OCI-LY1 (cell line): Measurements from ENCODE around the gene ITGA2.
A peak's percentile ranks its signal among the peaks of the same experiment; 100 is the strongest.

Source experiments
- H2AFZ ChIP-seq: fragments of 200-600 bp; sonication (generic), shearing (Covaris generic); 2 replicates; pipeline ENCODE4 v1.6.0; 2014; ENCODE audit warnings: antibody characterized with exemption, mild to moderate bottlenecking, low read length
- H3F3A ChIP-seq: fragments of 200-600 bp; sonication (generic), shearing (Covaris generic); 2 replicates; pipeline ENCODE4 v1.6.0; 2014; ENCODE audit warnings: mild to moderate bottlenecking, antibody characterized with exemption, low read length, moderate library complexity; ENCODE audit not compliant: insufficient read depth
- H3K27ac ChIP-seq: fragments of 200-600 bp; sonication (generic); 2 replicates; pipeline ENCODE4 v1.5.1; 2014; ENCODE audit warnings: low read length, mixed run types, mild to moderate bottlenecking, low read depth; ENCODE audit not compliant: poor library complexity, severe bottlenecking
- H3K27me3 ChIP-seq: fragments of 200-600 bp; sonication (generic); 2 replicates; pipeline ENCODE4 v1.6.0; 2014; ENCODE audit warnings: antibody characterized with exemption, mild to moderate bottlenecking, low read length, moderate library complexity; ENCODE audit not compliant: insufficient read depth
- H3K36me3 ChIP-seq: fragments of 200-600 bp; sonication (generic); 2 replicates; pipeline ENCODE4 v1.6.1; 2014; ENCODE audit warnings: mild to moderate bottlenecking, antibody characterized with exemption, low read length, moderate library complexity, mixed read lengths; ENCODE audit not compliant: insufficient read depth
- H3K4me1 ChIP-seq: fragments of 200-600 bp; sonication (generic); 2 replicates; pipeline ENCODE4 v1.5.1; 2014; ENCODE audit warnings: mild to moderate bottlenecking, low read length, moderate library complexity; ENCODE audit not compliant: insufficient read depth, severe bottlenecking
- H3K4me2 ChIP-seq: fragments of 200-600 bp; sonication (generic), shearing (Covaris generic); 2 replicates; pipeline ENCODE4 v1.6.1; 2014; ENCODE audit warnings: low read length
- H3K4me3 ChIP-seq: fragments of 200-600 bp; sonication (generic); 2 replicates; pipeline ENCODE4 v1.5.1; 2014; ENCODE audit warnings: low read length, low read depth, mild to moderate bottlenecking, mixed read lengths; ENCODE audit not compliant: poor library complexity, severe bottlenecking
- H3K79me2 ChIP-seq: fragments of 200-600 bp; shearing (Covaris generic); 2 replicates; pipeline ENCODE4 v1.6.1; 2016; ENCODE audit warnings: mixed run types, low read length, mixed read lengths; ENCODE audit not compliant: insufficient read depth
- H3K9ac ChIP-seq: fragments of 200-600 bp; sonication (generic), shearing (Covaris generic); 2 replicates; pipeline ENCODE4 v1.6.1; 2014; ENCODE audit warnings: mild to moderate bottlenecking, low read length, mixed read lengths
- H3K9me2 ChIP-seq: fragments of 200-600 bp; sonication (generic), shearing (Covaris generic); 2 replicates; pipeline ENCODE4 v1.6.1; 2014; ENCODE audit warnings: low read depth, mild to moderate bottlenecking, low read length, mixed read lengths
- H3K9me3 ChIP-seq: fragments of 200-600 bp; shearing (Covaris generic); 2 replicates; pipeline ENCODE4 v1.6.1; 2014; ENCODE audit warnings: low read length, mixed read lengths
- H4K20me1 ChIP-seq: fragments of 200-600 bp; sonication (generic), shearing (Covaris generic); 2 replicates; pipeline ENCODE4 v1.6.0; 2016; ENCODE audit warnings: mild to moderate bottlenecking, low read length; ENCODE audit not compliant: insufficient read depth
- EZH2 ChIP-seq: fragments of 200-600 bp; sonication (generic), shearing (Covaris generic); IDR thresholded peaks from 2 replicates; pipeline ENCODE4 v1.8.0; 2017; ENCODE audit warnings: borderline replicate concordance, mixed run types, mild to moderate bottlenecking, antibody characterized with exemption, low read length, moderate library complexity, mixed read lengths
- TF ChIP-seq, protein P1 (sequence below): fragments of 200-600 bp; sonication (generic), shearing (Covaris generic); IDR thresholded peaks from 2 replicates; pipeline ENCODE4 v1.5.1; 2017; ENCODE audit warnings: mild to moderate bottlenecking, antibody characterized with exemption, low read length, moderate library complexity, mixed read lengths

Gene ITGA2

GRCh38 chr5:53120165-53120564, 131.0 kb downstream of the ITGA2 start:
- no peaks in the 10 kb centered on the region for H3K9me2 ChIP-seq
- H3K4me2 ChIP-seq, result no peak overlapping the region
- H3K4me1 ChIP-seq, result no peaks in the 10 kb centered on the region
- H3K9ac ChIP-seq, result no peak overlapping the region
- no peaks in the 10 kb centered on the region for H3K79me2 ChIP-seq
- H3K27me3 ChIP-seq, result no peaks in the 10 kb centered on the region
- no peak overlapping the region for H3K4me3 ChIP-seq
- no peaks in the 10 kb centered on the region for H3K9me3 ChIP-seq
- TF ChIP-seq EZH2, result no peak
- TF ChIP-seq, protein P1, sequence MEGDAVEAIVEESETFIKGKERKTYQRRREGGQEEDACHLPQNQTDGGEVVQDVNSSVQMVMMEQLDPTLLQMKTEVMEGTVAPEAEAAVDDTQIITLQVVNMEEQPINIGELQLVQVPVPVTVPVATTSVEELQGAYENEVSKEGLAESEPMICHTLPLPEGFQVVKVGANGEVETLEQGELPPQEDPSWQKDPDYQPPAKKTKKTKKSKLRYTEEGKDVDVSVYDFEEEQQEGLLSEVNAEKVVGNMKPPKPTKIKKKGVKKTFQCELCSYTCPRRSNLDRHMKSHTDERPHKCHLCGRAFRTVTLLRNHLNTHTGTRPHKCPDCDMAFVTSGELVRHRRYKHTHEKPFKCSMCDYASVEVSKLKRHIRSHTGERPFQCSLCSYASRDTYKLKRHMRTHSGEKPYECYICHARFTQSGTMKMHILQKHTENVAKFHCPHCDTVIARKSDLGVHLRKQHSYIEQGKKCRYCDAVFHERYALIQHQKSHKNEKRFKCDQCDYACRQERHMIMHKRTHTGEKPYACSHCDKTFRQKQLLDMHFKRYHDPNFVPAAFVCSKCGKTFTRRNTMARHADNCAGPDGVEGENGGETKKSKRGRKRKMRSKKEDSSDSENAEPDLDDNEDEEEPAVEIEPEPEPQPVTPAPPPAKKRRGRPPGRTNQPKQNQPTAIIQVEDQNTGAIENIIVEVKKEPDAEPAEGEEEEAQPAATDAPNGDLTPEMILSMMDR, result no peak
- H4K20me1 ChIP-seq, result no peaks in the 10 kb centered on the region
- no peak overlapping the region for H3K27ac ChIP-seq
- no peak overlapping the region for H2AFZ ChIP-seq
- H3F3A ChIP-seq, result no peaks in the 10 kb centered on the region
- H3K36me3 ChIP-seq, result no peaks in the 10 kb centered on the region

DNA sequence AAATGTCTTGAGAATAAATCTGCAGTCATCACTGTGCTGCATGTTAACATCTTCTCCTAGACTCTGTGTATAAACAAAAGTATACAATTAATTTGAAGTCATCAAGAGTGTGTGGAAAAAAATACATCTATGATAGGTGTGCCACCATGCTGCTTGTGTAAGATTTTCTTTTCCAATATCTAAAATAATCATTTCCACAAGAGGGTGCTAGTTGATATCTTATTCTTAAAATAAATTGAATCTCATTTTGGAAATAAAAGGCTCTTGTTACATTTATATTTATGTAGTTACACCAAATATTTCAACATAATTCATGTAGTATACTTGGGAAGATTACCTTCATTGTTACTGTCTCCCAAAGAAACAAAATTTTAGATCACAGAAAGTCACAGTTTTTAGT, 134.6 kb downstream of the ITGA2 start:
- no peaks in the 10 kb centered on the region for H3K9me3 ChIP-seq
- no peak overlapping the region for H3K4me2 ChIP-seq
- no peaks in the 10 kb centered on the region for H3K27me3 ChIP-seq
- no peak overlapping the region for H3K27ac ChIP-seq
- H3K9ac ChIP-seq, result no peak overlapping the region
- H4K20me1 ChIP-seq, result no peaks in the 10 kb centered on the region
- H3K9me2 ChIP-seq, result no peaks in the 10 kb centered on the region
- H3K4me3 ChIP-seq, result no peak overlapping the region
- no peak for TF ChIP-seq EZH2
- TF ChIP-seq, protein P1, result peak; percentile 15; the same call in 1 of the 2 replicates
- no peaks in the 10 kb centered on the region for H3K4me1 ChIP-seq
- H2AFZ ChIP-seq, result no peak overlapping the region
- no peaks in the 10 kb centered on the region for H3K79me2 ChIP-seq
- H3K36me3 ChIP-seq, result no peaks in the 10 kb centered on the region
- no peaks in the 10 kb centered on the region for H3F3A ChIP-seq

- H3F3A ChIP-seq, result no peaks in the 10 kb centered on the region
- no peak overlapping the region for H3K9ac ChIP-seq
- no peak overlapping the region for H2AFZ ChIP-seq
- H3K4me3 ChIP-seq, result no peak overlapping the region
- H3K27ac ChIP-seq, result no peak overlapping the region
- no peaks in the 10 kb centered on the region for H3K9me3 ChIP-seq
- no peaks in the 10 kb centered on the region for H3K27me3 ChIP-seq
- no peak overlapping the region for H3K4me2 ChIP-seq
- no peaks in the 10 kb centered on the region for H3K79me2 ChIP-seq
- TF ChIP-seq, protein P1, result no peak
- TF ChIP-seq EZH2, result no peak
- no peaks in the 10 kb centered on the region for H4K20me1 ChIP-seq
- H3K9me2 ChIP-seq, result no peaks in the 10 kb centered on the region
- H3K4me1 ChIP-seq, result no peaks in the 10 kb centered on the region
- H3K36me3 ChIP-seq, result no peaks in the 10 kb centered on the region
Observed at GRCh38 chr5:53126521-53126920, 137.4 kb downstream of the ITGA2 start.
